Liver (tissue), 9 donors: ENCODE data around the gene MPRIP. TPM values are rescaled to one million over a fixed set of nuclear protein-coding genes. Genes with fewer than 3 reads are reported as not detected.

ENCODE experiments used
- DNase-seq: peaks from one replicate; pipeline ENCODE4 v3.0.0-alpha.2; 2017; ENCODE audit warnings: low spot score
- H3K27ac ChIP-seq, 2 donors: one replicate each; pipeline ENCODE4 v1.7.0; 2013; ENCODE audit warnings: inconsistent platforms in 2 of 2, low read length in 2 of 2, control low read depth in 1 of 2, low read depth in 1 of 2, mild to moderate bottlenecking in 1 of 2
- H3K27me3 ChIP-seq, 4 donors: one replicate each; pipeline versions ENCODE4 v1.6.1 to v1.7.0; 2013; ENCODE audit warnings: low read length in 3 of 4, inconsistent platforms in 1 of 4, mild to moderate bottlenecking in 1 of 4, moderate library complexity in 1 of 4; ENCODE audit not compliant: control insufficient read depth in 4 of 4, insufficient read depth in 4 of 4
- H3K36me3 ChIP-seq, 4 donors: one replicate each; pipeline versions ENCODE4 v1.6.1 to v1.7.0; 2013; ENCODE audit warnings: low read length in 3 of 4, mild to moderate bottlenecking in 3 of 4, low read depth in 1 of 4, moderate library complexity in 1 of 4; ENCODE audit not compliant: control insufficient read depth in 4 of 4, insufficient read depth in 3 of 4
- H3K4me1 ChIP-seq, 4 donors: one replicate each; pipeline versions ENCODE4 v1.6.1 to v1.7.0; 2013; ENCODE audit warnings: low read length in 3 of 4, mild to moderate bottlenecking in 3 of 4, moderate library complexity in 1 of 4; ENCODE audit not compliant: control insufficient read depth in 4 of 4, insufficient read depth in 4 of 4
- H3K4me3 ChIP-seq, 3 donors: one replicate each; pipeline versions ENCODE4 v1.6.1 to v1.7.0; 2013; ENCODE audit warnings: low read length in 3 of 3, control low read depth in 1 of 3, low read depth in 1 of 3, mild to moderate bottlenecking in 1 of 3
- H3K9ac ChIP-seq, 2 donors: one replicate each; pipeline ENCODE4 v1.7.0; 2013; ENCODE audit warnings: low read length in 2 of 2, mild to moderate bottlenecking in 2 of 2, moderate library complexity in 2 of 2, control low read depth in 1 of 2, low read depth in 1 of 2
- H3K9me3 ChIP-seq, 4 donors: one replicate each; pipeline versions ENCODE4 v1.6.1 to v1.7.0; 2013; ENCODE audit warnings: low read length in 3 of 4; ENCODE audit not compliant: control insufficient read depth in 4 of 4
- EGR1 ChIP-seq, 2 donors: IDR thresholded peaks; 2 replicates each; pipeline ENCODE4 v1.6.1; 2016 to 2018; ENCODE audit warnings: antibody characterized with exemption in 2 of 2, low read depth in 2 of 2
- FOXA1 ChIP-seq: IDR thresholded peaks from 2 replicates; pipeline ENCODE4 v1.6.1; 2016; ENCODE audit warnings: antibody characterized with exemption
- FOXA2 ChIP-seq: IDR thresholded peaks from 2 replicates; pipeline ENCODE4 v1.6.1; 2016; ENCODE audit warnings: antibody characterized with exemption
- GABPA ChIP-seq, 2 donors: IDR thresholded peaks in 1 of 2; conservative IDR thresholded peaks in 1 of 2; 2 replicates each; pipeline ENCODE4 v1.6.1; 2016; ENCODE audit warnings: antibody characterized with exemption in 2 of 2, mild to moderate bottlenecking in 1 of 2, moderate library complexity in 1 of 2
- HNF4A ChIP-seq, 2 donors: conservative IDR thresholded peaks; 2 replicates each; pipeline ENCODE4 v1.6.1; 2016; ENCODE audit warnings: antibody characterized with exemption in 2 of 2, mild to moderate bottlenecking in 2 of 2
- HNF4G ChIP-seq: IDR thresholded peaks from 2 replicates; pipeline ENCODE4 v1.6.1; 2016; ENCODE audit warnings: antibody characterized with exemption
- JUND ChIP-seq, 2 donors: IDR thresholded peaks; 2 replicates each; pipeline ENCODE4 v1.6.1; 2016; ENCODE audit warnings: antibody characterized with exemption in 2 of 2
- NR2F2 ChIP-seq: IDR thresholded peaks from 2 replicates; pipeline ENCODE4 v1.6.1; 2016; ENCODE audit warnings: antibody characterized with exemption
- RAD21 ChIP-seq, 2 donors: IDR thresholded peaks; 2 replicates each; pipeline ENCODE4 v1.6.1; 2016; ENCODE audit warnings: antibody characterized with exemption in 2 of 2, mild to moderate bottlenecking in 2 of 2
- RXRA ChIP-seq, 2 donors: IDR thresholded peaks; 2 replicates each; pipeline ENCODE4 v1.6.1; 2017 to 2018; ENCODE audit warnings: antibody characterized with exemption in 2 of 2, mild to moderate bottlenecking in 1 of 2
- SP1 ChIP-seq: IDR thresholded peaks from 2 replicates; pipeline ENCODE4 v1.6.1; 2018; ENCODE audit warnings: antibody characterized with exemption, mild to moderate bottlenecking
- TAF1 ChIP-seq: conservative IDR thresholded peaks from 2 replicates; pipeline ENCODE4 v1.6.1; 2016; ENCODE audit warnings: antibody characterized with exemption, mild to moderate bottlenecking
- YY1 ChIP-seq: IDR thresholded peaks from 2 replicates; pipeline ENCODE4 v1.6.1; 2016; ENCODE audit warnings: antibody characterized with exemption, mild to moderate bottlenecking
- WGBS: extraction: QIAGEN DNeasy Blood & Tissue Kit; methylation state at CpG from one replicate; pipeline ENCODE4 v1.1.7; 2013; 5-methylcytosine and 5-hydroxymethylcytosine counted together
- polyA plus RNA-seq, 2 donors: library from polyadenylated mRNA; stranded (reverse) in 1 of 2; unstranded in 1 of 2; fragments of 200-250 nt in 1 of 2; fragments of >200 nt in 1 of 2; fragmentation: Nextera tagmentation in 1 of 2; extraction: Ambion mirVana in 1 of 2; gene quantifications; one replicate each; pipeline versions ENCODE4 v1.2.1 to v1.2.3, GENCODE V29; 2013 to 2015
- total RNA-seq, 2 donors: library from RNA; depleted of rRNA; stranded (reverse); fragments of >200 nt; gene quantifications; one replicate each; pipeline ENCODE4 v1.2.3, GENCODE V29; 2014
- TF ChIP-seq, protein P1 (sequence below): IDR thresholded peaks from 2 replicates; pipeline ENCODE4 v1.6.1; 2016; ENCODE audit warnings: antibody characterized with exemption
- TF ChIP-seq, protein P2 (sequence below): IDR thresholded peaks from 2 replicates; pipeline ENCODE4 v1.6.1; 2016; ENCODE audit warnings: antibody characterized with exemption
- TF ChIP-seq, protein P3 (sequence below): fragments of 150-350 bp; IDR thresholded peaks from 2 replicates; pipeline ENCODE4 v1.5.1; 2017; ENCODE audit warnings: improper control_type of control experiment, low read depth, low read length; ENCODE audit not compliant: missing input control
- TF ChIP-seq, protein P4 (sequence below): IDR thresholded peaks from 2 replicates; pipeline ENCODE4 v1.6.1; 2016; ENCODE audit warnings: antibody characterized with exemption, mild to moderate bottlenecking
- donor health status: healthy.
- donor health status: healthy.
- donor health status: healthy.
- donor health status: healthy.
- donor health status: healthy.

The MPRIP gene
- total and polyA plus RNA-seq, 4 donors = 21.2 to 61.9 (median 34.7) TPM

DNA sequence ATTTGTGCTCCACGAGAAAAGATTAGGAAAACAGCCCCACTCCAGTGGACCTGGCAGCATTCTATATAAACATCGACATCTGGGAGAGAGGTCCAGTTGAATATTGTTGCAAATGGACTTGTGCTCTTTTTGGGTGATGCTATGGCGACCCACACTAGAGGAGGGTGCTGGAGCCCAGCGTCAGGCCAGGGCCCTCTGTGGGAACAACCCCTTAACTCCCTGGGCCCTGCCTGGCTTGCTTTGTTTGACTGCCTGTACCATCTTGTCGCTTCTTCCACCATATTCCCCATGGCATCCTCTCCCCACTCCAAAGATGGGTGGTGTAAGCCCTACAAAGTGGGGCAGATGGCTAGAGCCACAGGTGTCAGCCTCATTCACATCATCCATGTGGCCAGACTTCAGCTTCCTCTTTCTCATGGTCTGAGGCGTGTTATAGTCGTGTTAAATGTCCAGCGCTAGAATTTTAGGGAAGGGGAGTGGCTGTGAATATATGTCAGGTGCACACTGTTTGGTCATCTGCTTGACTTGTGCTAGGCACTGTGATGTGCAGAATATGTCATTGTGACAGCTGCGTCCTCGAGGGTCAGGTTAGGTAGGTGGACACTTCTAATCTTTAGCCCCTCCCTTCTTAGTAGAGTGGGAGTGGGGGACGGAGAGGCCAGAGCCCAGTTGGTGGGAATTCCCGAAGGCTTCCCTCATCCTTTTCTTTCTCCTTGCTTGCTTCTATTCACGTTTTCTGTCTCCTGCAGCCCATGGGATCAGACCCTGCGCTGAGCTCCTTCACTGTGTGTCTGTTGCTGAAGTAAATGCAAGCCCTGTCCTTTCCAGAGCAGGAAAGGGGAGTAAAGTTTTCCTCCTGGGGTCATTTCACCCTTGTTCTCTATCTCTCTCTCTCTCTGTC, 49.8 kb downstream of the MPRIP start:
- no peak for DNase-seq
- H3K9ac ChIP-seq = no peak overlapping the region
- no peaks in the 10 kb centered on the region for H3K9me3 ChIP-seq
- H3K27me3 ChIP-seq = no peaks in the 10 kb centered on the region
- H3K36me3 ChIP-seq = peaks cover 0 to 2% (median 0%) of the 10 kb centered on the region in 4 donors
- H3K4me1 ChIP-seq = peaks cover 10 to 52% (median 33%) of the 10 kb centered on the region in 4 donors
- no peak overlapping the region for H3K27ac ChIP-seq
- TF ChIP-seq, protein P1, sequence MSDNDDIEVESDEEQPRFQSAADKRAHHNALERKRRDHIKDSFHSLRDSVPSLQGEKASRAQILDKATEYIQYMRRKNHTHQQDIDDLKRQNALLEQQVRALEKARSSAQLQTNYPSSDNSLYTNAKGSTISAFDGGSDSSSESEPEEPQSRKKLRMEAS = no peak
- TF ChIP-seq HNF4A (conservative IDR thresholded peaks at IDR 0.05) (no peak), RAD21 (IDR thresholded peaks at IDR 0.05) (no peak), FOXA1 (no peak), FOXA2 (no peak), JUND (IDR thresholded peaks at IDR 0.05) (no peak), SP1 (no peak), YY1 (no peak), EGR1 (IDR thresholded peaks at IDR 0.05; ENCODE audit: low read depth in 2 of 2) (no peak), GABPA (IDR thresholded peaks at IDR 0.05 in 1 of 2, conservative IDR thresholded peaks at IDR 0.05 in 1 of 2) (no peak), NR2F2 (no peak), HNF4G (no peak)
- TF ChIP-seq, protein P2, sequence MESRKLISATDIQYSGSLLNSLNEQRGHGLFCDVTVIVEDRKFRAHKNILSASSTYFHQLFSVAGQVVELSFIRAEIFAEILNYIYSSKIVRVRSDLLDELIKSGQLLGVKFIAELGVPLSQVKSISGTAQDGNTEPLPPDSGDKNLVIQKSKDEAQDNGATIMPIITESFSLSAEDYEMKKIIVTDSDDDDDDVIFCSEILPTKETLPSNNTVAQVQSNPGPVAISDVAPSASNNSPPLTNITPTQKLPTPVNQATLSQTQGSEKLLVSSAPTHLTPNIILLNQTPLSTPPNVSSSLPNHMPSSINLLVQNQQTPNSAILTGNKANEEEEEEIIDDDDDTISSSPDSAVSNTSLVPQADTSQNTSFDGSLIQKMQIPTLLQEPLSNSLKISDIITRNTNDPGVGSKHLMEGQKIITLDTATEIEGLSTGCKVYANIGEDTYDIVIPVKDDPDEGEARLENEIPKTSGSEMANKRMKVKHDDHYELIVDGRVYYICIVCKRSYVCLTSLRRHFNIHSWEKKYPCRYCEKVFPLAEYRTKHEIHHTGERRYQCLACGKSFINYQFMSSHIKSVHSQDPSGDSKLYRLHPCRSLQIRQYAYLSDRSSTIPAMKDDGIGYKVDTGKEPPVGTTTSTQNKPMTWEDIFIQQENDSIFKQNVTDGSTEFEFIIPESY = no peak
- TF ChIP-seq, protein P3, sequence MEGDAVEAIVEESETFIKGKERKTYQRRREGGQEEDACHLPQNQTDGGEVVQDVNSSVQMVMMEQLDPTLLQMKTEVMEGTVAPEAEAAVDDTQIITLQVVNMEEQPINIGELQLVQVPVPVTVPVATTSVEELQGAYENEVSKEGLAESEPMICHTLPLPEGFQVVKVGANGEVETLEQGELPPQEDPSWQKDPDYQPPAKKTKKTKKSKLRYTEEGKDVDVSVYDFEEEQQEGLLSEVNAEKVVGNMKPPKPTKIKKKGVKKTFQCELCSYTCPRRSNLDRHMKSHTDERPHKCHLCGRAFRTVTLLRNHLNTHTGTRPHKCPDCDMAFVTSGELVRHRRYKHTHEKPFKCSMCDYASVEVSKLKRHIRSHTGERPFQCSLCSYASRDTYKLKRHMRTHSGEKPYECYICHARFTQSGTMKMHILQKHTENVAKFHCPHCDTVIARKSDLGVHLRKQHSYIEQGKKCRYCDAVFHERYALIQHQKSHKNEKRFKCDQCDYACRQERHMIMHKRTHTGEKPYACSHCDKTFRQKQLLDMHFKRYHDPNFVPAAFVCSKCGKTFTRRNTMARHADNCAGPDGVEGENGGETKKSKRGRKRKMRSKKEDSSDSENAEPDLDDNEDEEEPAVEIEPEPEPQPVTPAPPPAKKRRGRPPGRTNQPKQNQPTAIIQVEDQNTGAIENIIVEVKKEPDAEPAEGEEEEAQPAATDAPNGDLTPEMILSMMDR = no peak
- no peak overlapping the region for H3K4me3 ChIP-seq
- WGBS = 94% methylated on average over 14 of the region's 14 CpGs

DNA sequence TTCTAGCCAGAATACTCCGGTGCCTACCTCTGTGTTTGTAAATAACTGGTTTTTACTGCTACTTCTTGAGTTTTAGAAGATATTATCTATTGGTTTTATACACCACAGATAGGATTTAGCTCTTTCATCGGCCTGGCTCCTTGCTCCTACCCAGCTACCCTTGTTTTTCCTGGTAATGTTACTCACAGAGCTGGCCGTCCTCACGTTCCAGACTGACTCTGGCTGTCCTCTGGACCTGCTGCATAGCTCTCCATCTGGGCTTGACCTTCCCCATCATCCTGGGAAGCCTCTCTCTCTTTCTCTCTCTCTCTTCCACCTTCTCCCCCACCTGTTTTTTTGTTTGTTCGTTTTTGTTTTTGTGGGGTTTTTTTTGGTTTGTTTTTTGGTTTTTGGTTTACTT, 51.5 kb downstream of the MPRIP start:
- Histone ChIP-seq H3K27ac (no peak overlapping the region), H3K27me3 (no peaks in the 10 kb centered on the region), H3K4me1 (peaks cover 10 to 36% (median 18%) of the 10 kb centered on the region in 4 donors), H3K4me3 (no peak overlapping the region), H3K36me3 (peaks cover 0 to 2% (median 1%) of the 10 kb centered on the region in 4 donors), H3K9me3 (no peaks in the 10 kb centered on the region), H3K9ac (no peak overlapping the region)
- 83% methylated on average over 5 of the region's 5 CpGs for WGBS
- DNase-seq = no peak
- TF ChIP-seq EGR1 (IDR thresholded peaks at IDR 0.05; ENCODE audit: low read depth in 2 of 2) (no peak), JUND (IDR thresholded peaks at IDR 0.05) (no peak), RAD21 (IDR thresholded peaks at IDR 0.05) (no peak), HNF4G (no peak), GABPA (IDR thresholded peaks at IDR 0.05 in 1 of 2, conservative IDR thresholded peaks at IDR 0.05 in 1 of 2) (no peak), TAF1 (no peak), HNF4A (conservative IDR thresholded peaks at IDR 0.05) (no peak), RXRA (IDR thresholded peaks at IDR 0.05) (no peak), FOXA2 (no peak), NR2F2 (no peak)
- TF ChIP-seq, protein P3 = no peak
- TF ChIP-seq, protein P2 = no peak
- TF ChIP-seq, protein P4, sequence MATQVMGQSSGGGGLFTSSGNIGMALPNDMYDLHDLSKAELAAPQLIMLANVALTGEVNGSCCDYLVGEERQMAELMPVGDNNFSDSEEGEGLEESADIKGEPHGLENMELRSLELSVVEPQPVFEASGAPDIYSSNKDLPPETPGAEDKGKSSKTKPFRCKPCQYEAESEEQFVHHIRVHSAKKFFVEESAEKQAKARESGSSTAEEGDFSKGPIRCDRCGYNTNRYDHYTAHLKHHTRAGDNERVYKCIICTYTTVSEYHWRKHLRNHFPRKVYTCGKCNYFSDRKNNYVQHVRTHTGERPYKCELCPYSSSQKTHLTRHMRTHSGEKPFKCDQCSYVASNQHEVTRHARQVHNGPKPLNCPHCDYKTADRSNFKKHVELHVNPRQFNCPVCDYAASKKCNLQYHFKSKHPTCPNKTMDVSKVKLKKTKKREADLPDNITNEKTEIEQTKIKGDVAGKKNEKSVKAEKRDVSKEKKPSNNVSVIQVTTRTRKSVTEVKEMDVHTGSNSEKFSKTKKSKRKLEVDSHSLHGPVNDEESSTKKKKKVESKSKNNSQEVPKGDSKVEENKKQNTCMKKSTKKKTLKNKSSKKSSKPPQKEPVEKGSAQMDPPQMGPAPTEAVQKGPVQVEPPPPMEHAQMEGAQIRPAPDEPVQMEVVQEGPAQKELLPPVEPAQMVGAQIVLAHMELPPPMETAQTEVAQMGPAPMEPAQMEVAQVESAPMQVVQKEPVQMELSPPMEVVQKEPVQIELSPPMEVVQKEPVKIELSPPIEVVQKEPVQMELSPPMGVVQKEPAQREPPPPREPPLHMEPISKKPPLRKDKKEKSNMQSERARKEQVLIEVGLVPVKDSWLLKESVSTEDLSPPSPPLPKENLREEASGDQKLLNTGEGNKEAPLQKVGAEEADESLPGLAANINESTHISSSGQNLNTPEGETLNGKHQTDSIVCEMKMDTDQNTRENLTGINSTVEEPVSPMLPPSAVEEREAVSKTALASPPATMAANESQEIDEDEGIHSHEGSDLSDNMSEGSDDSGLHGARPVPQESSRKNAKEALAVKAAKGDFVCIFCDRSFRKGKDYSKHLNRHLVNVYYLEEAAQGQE = no peak
- TF ChIP-seq, protein P1 = no peak
